Fibroblast of the aortic adventitia (primary cell): Measurements from ENCODE around the gene KCNQ5. TPM values are rescaled to one million over a fixed set of nuclear protein-coding genes. Genes with fewer than 3 reads are reported as not detected.

ENCODE experiments used
- DNase-seq: peaks from one replicate; pipeline ENCODE4 v3.0.0-alpha.2; 2010; ENCODE audit warnings: low read depth
- H3K4me3 ChIP-seq: 2 replicates; pipeline ENCODE4 v1.5.1; 2011; ENCODE audit warnings: low read depth, mild to moderate bottlenecking, control low read depth, low read length, moderate library complexity
- CTCF ChIP-seq: IDR thresholded peaks from 2 replicates; pipeline ENCODE4 v1.5.1; 2011; ENCODE audit warnings: mild to moderate bottlenecking, low read length, control low read depth, inconsistent platforms; ENCODE audit not compliant: insufficient read depth
- total RNA-seq: library from RNA; depleted of rRNA; stranded (reverse); fragments of >200 nt; gene quantifications from 2 replicates; pipeline ENCODE4 v1.2.3, GENCODE V29; 2012; ENCODE audit warnings: low replicate concordance

Gene KCNQ5
- total RNA-seq, 1 donor = 9.4 TPM

DNA sequence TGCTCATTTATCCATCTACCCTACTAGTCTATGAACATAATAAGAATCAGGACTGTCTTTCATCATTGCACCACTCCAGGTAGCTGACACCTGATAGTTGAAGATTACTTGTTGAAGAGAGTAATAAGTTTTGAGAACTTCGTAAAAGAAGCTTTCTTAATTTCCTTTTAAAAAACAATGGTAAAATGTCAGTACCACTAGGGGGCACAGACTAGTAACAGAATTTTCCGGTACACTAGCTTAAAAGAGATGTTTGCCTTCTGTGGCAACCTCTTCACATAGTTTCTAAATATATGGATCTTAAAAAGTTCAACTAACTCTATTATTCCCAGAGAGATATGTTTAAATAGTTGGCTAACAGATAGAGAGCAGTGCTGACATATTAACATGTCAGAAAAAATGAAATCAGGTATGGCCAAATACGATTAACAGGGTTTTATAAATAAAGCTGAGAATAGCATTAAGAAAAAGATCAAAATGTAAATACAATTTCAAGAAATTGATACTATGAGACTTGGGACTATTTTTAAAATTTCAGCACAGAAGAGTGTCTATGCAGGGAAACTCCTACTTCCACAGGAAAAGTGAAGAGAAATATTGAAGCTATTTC, 5.4 kb upstream of the KCNQ5 start:
- DNase-seq = peak; percentile 77
- H3K4me3 ChIP-seq = no peak overlapping the region
- peak; percentile 66 for TF ChIP-seq CTCF

DNA sequence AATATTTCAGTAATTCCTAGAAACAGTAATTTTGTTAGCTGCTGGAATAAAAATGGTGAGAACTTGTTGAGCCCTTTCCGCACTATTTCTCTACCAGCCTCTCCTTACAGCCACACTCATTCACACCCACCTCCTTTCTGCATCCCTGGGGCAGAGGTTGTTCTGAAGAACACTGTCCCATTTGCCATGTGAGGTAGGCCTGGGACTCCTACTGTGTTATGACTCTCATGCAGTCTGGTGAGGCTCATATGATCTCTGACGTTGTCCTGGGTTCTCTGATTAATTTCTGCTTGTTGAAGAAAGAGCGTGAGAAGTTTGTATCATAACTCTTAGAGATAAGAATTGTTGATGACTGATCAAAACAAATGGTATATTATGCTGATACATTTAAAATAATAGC, 4.1 kb upstream of the KCNQ5 start:
- DNase-seq = no peak
- TF ChIP-seq CTCF = no peak
- no peak overlapping the region for H3K4me3 ChIP-seq

DNA sequence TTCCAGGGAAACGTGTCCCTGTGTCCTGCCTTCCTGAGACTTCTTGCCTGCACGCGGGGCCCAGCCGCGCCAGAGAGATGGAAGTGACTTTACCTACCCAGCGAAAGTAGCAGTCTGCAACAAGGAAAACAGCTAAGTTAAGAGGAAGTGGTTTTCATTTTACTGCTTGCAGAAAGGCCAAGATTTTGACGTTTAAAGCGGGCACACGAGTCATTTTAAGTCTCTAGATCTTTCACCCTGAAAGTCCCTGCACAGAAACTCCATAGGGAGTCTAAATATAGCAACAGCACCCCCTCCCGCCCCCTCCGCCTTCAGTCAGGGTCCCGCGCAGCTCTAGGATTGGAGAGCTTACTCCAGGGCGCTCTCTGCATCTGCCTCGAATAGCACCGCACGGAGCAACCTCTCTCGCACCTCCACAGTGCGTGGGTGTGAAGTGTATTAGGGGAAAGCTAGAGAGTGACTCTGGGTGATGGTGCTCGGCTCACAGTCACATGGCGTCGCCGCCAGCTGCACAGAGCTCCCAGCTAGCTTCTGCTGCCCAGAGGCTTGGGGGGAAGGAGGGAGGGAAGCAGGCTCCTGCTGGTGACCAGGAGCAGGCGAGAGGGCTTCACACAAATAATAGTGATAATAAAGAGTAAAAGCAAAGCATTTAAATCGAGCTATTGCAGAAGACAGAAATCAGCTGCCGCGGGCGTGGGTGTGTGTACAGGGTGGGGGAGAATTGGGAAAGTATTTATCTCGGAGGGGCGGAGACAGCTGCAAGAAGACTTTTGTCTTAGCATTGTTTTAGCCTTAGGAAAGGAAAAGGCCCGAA, 1.8 kb upstream of the KCNQ5 start:
- H3K4me3 ChIP-seq = peak overlapping the region; percentile 45
- peak; percentile 47 for DNase-seq
- no peak for TF ChIP-seq CTCF

GRCh38 chr6:72620871-72621290, 983 bp upstream of the KCNQ5 start:
- TF ChIP-seq CTCF = no peak
- H3K4me3 ChIP-seq = peak overlapping the region; percentile 77
- DNase-seq = no peak

- peak; percentile 14 for TF ChIP-seq CTCF
- DNase-seq = peak; percentile 21
- peak overlapping the region; percentile 77 for H3K4me3 ChIP-seq
Measured at GRCh38 chr6:72622094-72622940, 453 bp downstream of the KCNQ5 start.

DNA sequence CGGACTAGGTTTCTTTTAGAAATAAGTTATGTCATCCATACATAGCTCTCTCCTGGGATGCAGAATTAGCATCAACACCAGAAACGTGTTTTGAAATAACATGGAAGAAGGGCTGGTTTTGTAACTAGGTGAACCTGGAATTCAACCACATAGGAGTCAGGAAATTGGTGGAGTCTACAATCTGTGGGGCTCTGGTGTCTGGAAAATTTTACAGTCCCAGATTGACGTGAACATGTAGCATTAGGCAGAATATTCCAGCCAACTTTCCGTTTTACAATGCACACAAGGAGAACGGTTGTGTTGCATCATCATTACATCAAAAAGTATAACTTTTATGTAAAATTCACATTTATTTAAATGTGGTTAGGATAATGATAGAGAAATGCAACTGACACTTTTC, 1.9 kb downstream of the KCNQ5 start:
- no peak for TF ChIP-seq CTCF
- H3K4me3 ChIP-seq = no peak overlapping the region
- peak; percentile 37 for DNase-seq
